Keratinocyte (primary cell): ENCODE measurements around the gene LAMA3. TPM values are rescaled to one million over a fixed set of nuclear protein-coding genes. Genes with fewer than 3 reads are reported as not detected.
A peak's percentile ranks its signal among the peaks of the same experiment; 100 is the strongest.

Source experiments
- DNase-seq: peaks from one replicate; pipeline ENCODE4 v3.0.0-alpha.2; 2011; ENCODE audit warnings: low read depth, missing footprints, low spot score
- FAIRE-seq: peaks from 2 replicates; lab custom pipeline; 2011; peaks lifted over from hg19 to GRCh38; lab: Jason Lieb, UNC
- H2AFZ ChIP-seq: 2 replicates; pipeline ENCODE4 v1.6.0; 2012; ENCODE audit warnings: low read length, control low read depth, inconsistent platforms; ENCODE audit not compliant: control insufficient read depth
- H3K27ac ChIP-seq: 2 replicates; pipeline ENCODE4 v1.5.1; 2011; ENCODE audit warnings: low read length; ENCODE audit not compliant: control insufficient read depth, insufficient read depth
- H3K27me3 ChIP-seq: 3 replicates; pipeline ENCODE4 v1.6.0; 2011; ENCODE audit warnings: low read length; ENCODE audit not compliant: control insufficient read depth, insufficient read depth; ENCODE audit errors: extremely low read depth
- H3K36me3 ChIP-seq, 2 experiments: 2 replicates in 1 of 2; 3 replicates in 1 of 2; pipeline ENCODE4 v1.5.1; 2011; ENCODE audit warnings: low read length in 2 of 2, mild to moderate bottlenecking in 1 of 2; ENCODE audit not compliant: control insufficient read depth in 2 of 2, insufficient read depth in 2 of 2; ENCODE audit errors: extremely low read depth in 1 of 2
- H3K4me1 ChIP-seq: 3 replicates; pipeline ENCODE4 v1.5.1; 2011; ENCODE audit warnings: low read length; ENCODE audit not compliant: control insufficient read depth, insufficient read depth; ENCODE audit errors: extremely low read depth
- H3K4me2 ChIP-seq: 3 replicates; pipeline ENCODE4 v1.6.0; 2011; ENCODE audit warnings: low read depth, low read length; ENCODE audit not compliant: control insufficient read depth, insufficient read depth; ENCODE audit errors: extremely low read depth
- H3K4me3 ChIP-seq, 3 experiments: fragments of 200-600 bp in 1 of 3; sonication (generic) in 1 of 3; 2 replicates in 2 of 3; 3 replicates in 1 of 3; pipeline ENCODE4 v1.5.1; 2011 to 2016; ENCODE audit warnings: low read length in 3 of 3, mild to moderate bottlenecking in 3 of 3, control low read depth in 2 of 3, inconsistent platforms in 1 of 3, low read depth in 1 of 3, mixed read lengths in 1 of 3, mixed run types in 1 of 3, moderate library complexity in 1 of 3; ENCODE audit not compliant: control insufficient read depth in 2 of 3, insufficient read depth in 2 of 3; ENCODE audit errors: extremely low read depth in 1 of 3
- H3K79me2 ChIP-seq: 2 replicates; pipeline ENCODE4 v1.6.0; 2012; ENCODE audit warnings: low read length; ENCODE audit not compliant: control insufficient read depth, insufficient read depth
- H3K9ac ChIP-seq: 3 replicates; pipeline ENCODE4 v1.6.0; 2011; ENCODE audit warnings: low read length; ENCODE audit not compliant: control insufficient read depth, insufficient read depth; ENCODE audit errors: extremely low read depth
- H3K9me1 ChIP-seq: 3 replicates; pipeline ENCODE4 v1.6.0; 2011; ENCODE audit warnings: low read length; ENCODE audit not compliant: control insufficient read depth, insufficient read depth; ENCODE audit errors: extremely low read depth
- H3K9me3 ChIP-seq: 2 replicates; pipeline ENCODE4 v1.5.1; 2012; ENCODE audit warnings: low read depth, low read length; ENCODE audit not compliant: control insufficient read depth
- H4K20me1 ChIP-seq: 3 replicates; pipeline ENCODE4 v1.6.0; 2011; ENCODE audit warnings: low read length; ENCODE audit not compliant: control insufficient read depth, insufficient read depth; ENCODE audit errors: extremely low read depth
- CTCF ChIP-seq, 3 experiments: IDR thresholded peaks in 1 of 3; conservative IDR thresholded peaks in 1 of 3; optimal IDR thresholded peaks in 1 of 3; 2 replicates in 2 of 3; 3 replicates in 1 of 3; pipeline versions ENCODE3 to v1.5.1; 2011; ENCODE audit warnings: low read length in 3 of 3, mild to moderate bottlenecking in 3 of 3, moderate library complexity in 2 of 3, control low read depth in 1 of 3, inconsistent platforms in 1 of 3; ENCODE audit not compliant: insufficient read depth in 2 of 3; ENCODE audit errors: extremely low read depth in 1 of 3
- EZH2 ChIP-seq: IDR thresholded peaks from one replicate; pipeline ENCODE4 v1.6.1; 2012; ENCODE audit warnings: inconsistent platforms, mild to moderate bottlenecking, low read length, moderate library complexity
- dilution Hi-C: fragments of 300-500 bp; cut with MboI; formaldehyde crosslinking; loops from one replicate; pipeline ENCODE4 v1.7.0; 2020; ENCODE audit warnings: low sequenced_read_pairs; ENCODE audit not compliant: extremely low pct_ligation_motif_present
- polyA plus RNA-seq, 5 experiments: library from polyadenylated mRNA; depleted of rRNA in 3 of 5; stranded (reverse) in 3 of 5; stranded (forward) in 1 of 5; unstranded in 1 of 5; fragments of >200 nt; gene quantifications; 1 replicate in 1 of 5; 2 replicates in 3 of 5; 3 replicates in 1 of 5; pipeline versions ENCODE4 v1.2.1 to v1.2.3, GENCODE V29; 2011 to 2012; ENCODE audit warnings: missing spikeins in 2 of 5, low read depth in 1 of 5, low replicate concordance in 1 of 5

Gene LAMA3
- polyA plus RNA-seq, 1 donor (not counting 4 experiments of a cell fraction or from before 2014, with no cell fraction given): 1,944 TPM

DNA sequence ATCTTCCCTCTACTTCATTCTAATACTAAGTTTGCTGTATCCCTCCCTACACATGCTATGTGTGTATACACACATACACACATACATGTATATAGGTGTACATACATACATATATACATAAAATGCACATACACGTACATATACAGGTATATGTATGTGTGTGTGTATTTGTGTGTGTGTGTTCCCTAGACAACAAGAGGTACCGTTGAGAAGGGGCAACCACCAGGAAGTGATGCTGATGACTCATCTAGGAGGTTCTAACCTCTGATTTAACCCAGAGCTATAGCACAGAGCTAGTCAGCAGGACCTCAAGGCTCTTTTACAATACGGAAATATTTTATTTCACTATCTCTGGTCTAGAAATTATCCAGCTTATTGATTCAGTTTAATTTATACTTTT, 139.2 kb downstream of the LAMA3 start:
- Histone ChIP-seq H3K9ac (peak overlapping the region; percentile 74), H3K4me3 (peak overlapping the region in 1 of 3 experiments; percentile 65), H4K20me1 (no peaks in the 10 kb centered on the region), H3K79me2 (no peaks in the 10 kb centered on the region), H3K9me3 (no peaks in the 10 kb centered on the region), H3K4me2 (peak overlapping the region; percentile 90), H3K9me1 (no peaks in the 10 kb centered on the region), H3K36me3 (peaks cover 0 to 1% of the 10 kb centered on the region in 2 experiments), H2AFZ (no peak overlapping the region), H3K27ac (peak overlapping the region; percentile 98), H3K4me1 (peaks cover 48% of the 10 kb centered on the region), H3K27me3 (no peaks in the 10 kb centered on the region)
- dilution Hi-C loops: no loop called here
- FAIRE-seq (peak; percentile 96), DNase-seq (no peak)
- TF ChIP-seq CTCF (optimal IDR thresholded peaks at IDR 0.05 in 1 of 3, IDR thresholded peaks at IDR 0.05 in 1 of 3, conservative IDR thresholded peaks at IDR 0.05 in 1 of 3; ENCODE audit: extremely low read depth in 1 of 3, insufficient read depth in 2 of 3, low read length in 3 of 3): no peak
- no peak for TF ChIP-seq EZH2

DNA sequence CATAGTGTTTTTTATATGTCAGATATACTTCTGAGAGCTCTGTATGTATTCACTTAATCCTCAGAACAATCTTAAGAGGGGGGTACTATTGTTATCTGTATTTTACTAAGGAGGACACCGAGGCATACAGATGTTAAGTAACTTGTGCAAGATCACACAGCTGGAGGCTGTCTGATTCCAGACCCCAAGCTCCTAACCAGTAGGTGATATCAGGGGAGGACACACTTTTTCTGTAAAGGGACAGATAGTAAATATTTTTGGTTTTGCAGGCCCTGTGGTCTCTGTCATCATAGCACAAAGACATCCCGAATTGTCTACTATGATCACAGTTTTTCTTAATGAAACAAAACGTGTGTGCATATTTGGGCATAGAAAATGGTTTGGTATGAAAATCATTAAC, 143.7 kb downstream of the LAMA3 start:
- dilution Hi-C loops: no loop called here

More for the DNA sequence above, 143.7 kb downstream of the LAMA3 start:
- FAIRE-seq (no peak), DNase-seq (no peak)
- Histone ChIP-seq H3K27ac (no peak overlapping the region), H3K9me1 (no peaks in the 10 kb centered on the region), H3K79me2 (no peaks in the 10 kb centered on the region), H3K4me2 (no peak overlapping the region), H3K9ac (no peak overlapping the region), H3K9me3 (no peaks in the 10 kb centered on the region), H4K20me1 (no peaks in the 10 kb centered on the region), H3K27me3 (no peaks in the 10 kb centered on the region), H3K4me1 (peaks cover 40% of the 10 kb centered on the region), H3K4me3 (no peak overlapping the region), H2AFZ (no peak overlapping the region), H3K36me3 (no peaks in the 10 kb centered on the region)
- no peak for TF ChIP-seq CTCF (optimal IDR thresholded peaks at IDR 0.05 in 1 of 3, IDR thresholded peaks at IDR 0.05 in 1 of 3, conservative IDR thresholded peaks at IDR 0.05 in 1 of 3; ENCODE audit: extremely low read depth in 1 of 3, insufficient read depth in 2 of 3, low read length in 3 of 3)
- no peak for TF ChIP-seq EZH2
